ENCODE data around the gene AAGAB. TPM values are rescaled to one million over a fixed set of nuclear protein-coding genes. Genes with fewer than 3 reads are reported as not detected.

Gene AAGAB
- total RNA-seq, 1 experiment from 2014 or later: 52.0 TPM

GRCh38 chr15:67171471-67171870, 83.0 kb downstream of the AAGAB start:
- no peak for DNase-seq (ENCODE audit: low read depth, low spot score)
- Histone ChIP-seq H4K20me1 (ENCODE audit: insufficient read depth) (no peaks in the 10 kb centered on the region), H3K9ac (ENCODE audit: low read length) (no peak overlapping the region), H3K27ac (ENCODE audit: low read depth, low read length) (no peak overlapping the region), H3K9me3 (ENCODE audit: control insufficient read depth in 1 of 2, insufficient read depth in 1 of 2, low read depth in 1 of 2, low read length in 2 of 2) (no peaks in the 10 kb centered on the region), H3K27me3 (ENCODE audit: insufficient read depth, low read length) (no peaks in the 10 kb centered on the region), H3K4me1 (ENCODE audit: control insufficient read depth in 1 of 2, insufficient read depth in 2 of 2, low read length in 2 of 2) (peaks cover 25 to 61% of the 10 kb centered on the region in 2 experiments), H3K4me3 (replicated peaks in 1 of 2; ENCODE audit: low read depth in 1 of 2, low read length in 2 of 2) (no peak overlapping the region), H2AFZ (ENCODE audit: low read depth, low read length, poor library complexity, severe bottlenecking) (no peak overlapping the region), H3K36me3 (ENCODE audit: control insufficient read depth in 1 of 2, insufficient read depth in 2 of 2, low read length in 2 of 2) (peaks cover 2 to 54% of the 10 kb centered on the region in 2 experiments; a peak in 2 of 4 replicates), H3K9me2 (ENCODE audit: insufficient read depth) (no peaks in the 10 kb centered on the region), H3K79me2 (ENCODE audit: insufficient read depth, low read length) (peaks cover 24% of the 10 kb centered on the region; the same call in 1 of the 2 replicates), H3K4me2 (ENCODE audit: low read length) (no peak overlapping the region)
- BruUV-seq (replicated peaks): no TSS peak
- POLR2A ChIA-PET: no interaction called here
- RAD21 ChIA-PET (ENCODE audit: low non-redundant PET in 1 of 2, low total read pairs in 2 of 2, uncharacterized antibody in 2 of 2, unreplicated experiment in 2 of 2): no interaction called here
- CTCF ChIA-PET: no interaction called here
- TF ChIP-seq ZFX (IDR thresholded peaks at IDR 0.05) (no peak), SIN3A (IDR thresholded peaks at IDR 0.05; ENCODE audit: low read depth) (no peak), SRF (IDR thresholded peaks at IDR 0.05; ENCODE audit: low read depth) (no peak), TCF7L2 (IDR thresholded peaks at IDR 0.05; ENCODE audit: borderline replicate concordance, extremely low read depth, insufficient read depth, insufficient read length) (no peak), ELF1 (IDR thresholded peaks at IDR 0.05; ENCODE audit: borderline replicate concordance, low read depth) (no peak), CTCF (IDR thresholded peaks at IDR 0.05 in 2 of 3, conservative IDR thresholded peaks at IDR 0.05 in 1 of 3; ENCODE audit: borderline replicate concordance in 1 of 3, insufficient read depth in 1 of 3, low read depth in 2 of 3, low read length in 2 of 3) (no peak), POLR2AphosphoS5 (IDR thresholded peaks at IDR 0.05; ENCODE audit: low read depth, low read length) (no peak), ZNF274 (IDR thresholded peaks at IDR 0.05; ENCODE audit: low read depth, low read length) (no peak), YY1 (IDR thresholded peaks at IDR 0.05; ENCODE audit: extremely low read depth, insufficient replicate concordance, low read depth, low read length) (no peak), POLR2A (IDR thresholded peaks at IDR 0.05; ENCODE audit: borderline replicate concordance, extremely low read depth, insufficient read depth, insufficient read length) (no peak), SP1 (IDR thresholded peaks at IDR 0.05; ENCODE audit: low read depth) (no peak), ATF3 (IDR thresholded peaks at IDR 0.05) (no peak), RAD21 (IDR thresholded peaks at IDR 0.05; ENCODE audit: low read depth) (no peak), EGR1 (IDR thresholded peaks at IDR 0.05; ENCODE audit: low read depth) (no peak), FOSL1 (IDR thresholded peaks at IDR 0.05; ENCODE audit: low read depth) (no peak), ZBTB33 (IDR thresholded peaks at IDR 0.05; ENCODE audit: extremely low read depth, insufficient replicate concordance, low read length) (no peak), CBX3 (IDR thresholded peaks at IDR 0.05; ENCODE audit: low read depth) (no peak), EZH2 (IDR thresholded peaks at IDR 0.05) (no peak)
- TF ChIP-seq, protein P1, sequence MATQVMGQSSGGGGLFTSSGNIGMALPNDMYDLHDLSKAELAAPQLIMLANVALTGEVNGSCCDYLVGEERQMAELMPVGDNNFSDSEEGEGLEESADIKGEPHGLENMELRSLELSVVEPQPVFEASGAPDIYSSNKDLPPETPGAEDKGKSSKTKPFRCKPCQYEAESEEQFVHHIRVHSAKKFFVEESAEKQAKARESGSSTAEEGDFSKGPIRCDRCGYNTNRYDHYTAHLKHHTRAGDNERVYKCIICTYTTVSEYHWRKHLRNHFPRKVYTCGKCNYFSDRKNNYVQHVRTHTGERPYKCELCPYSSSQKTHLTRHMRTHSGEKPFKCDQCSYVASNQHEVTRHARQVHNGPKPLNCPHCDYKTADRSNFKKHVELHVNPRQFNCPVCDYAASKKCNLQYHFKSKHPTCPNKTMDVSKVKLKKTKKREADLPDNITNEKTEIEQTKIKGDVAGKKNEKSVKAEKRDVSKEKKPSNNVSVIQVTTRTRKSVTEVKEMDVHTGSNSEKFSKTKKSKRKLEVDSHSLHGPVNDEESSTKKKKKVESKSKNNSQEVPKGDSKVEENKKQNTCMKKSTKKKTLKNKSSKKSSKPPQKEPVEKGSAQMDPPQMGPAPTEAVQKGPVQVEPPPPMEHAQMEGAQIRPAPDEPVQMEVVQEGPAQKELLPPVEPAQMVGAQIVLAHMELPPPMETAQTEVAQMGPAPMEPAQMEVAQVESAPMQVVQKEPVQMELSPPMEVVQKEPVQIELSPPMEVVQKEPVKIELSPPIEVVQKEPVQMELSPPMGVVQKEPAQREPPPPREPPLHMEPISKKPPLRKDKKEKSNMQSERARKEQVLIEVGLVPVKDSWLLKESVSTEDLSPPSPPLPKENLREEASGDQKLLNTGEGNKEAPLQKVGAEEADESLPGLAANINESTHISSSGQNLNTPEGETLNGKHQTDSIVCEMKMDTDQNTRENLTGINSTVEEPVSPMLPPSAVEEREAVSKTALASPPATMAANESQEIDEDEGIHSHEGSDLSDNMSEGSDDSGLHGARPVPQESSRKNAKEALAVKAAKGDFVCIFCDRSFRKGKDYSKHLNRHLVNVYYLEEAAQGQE (IDR thresholded peaks at IDR 0.05; ENCODE audit: low read depth): no peak
- intact Hi-C loops (cut with micrococcal nuclease): loop anchor here (10.0 kb wide), 1 partner anchor 227 kb away; no protein-coding TSS in a partner anchor
- no peak for ATAC-seq

Measured in HCT116 (cell line).